Bronchial epithelial cell (primary cell): ENCODE measurements around the gene HACE1. TPM values are rescaled to one million over a fixed set of nuclear protein-coding genes. Genes with fewer than 3 reads are reported as not detected.

Experiments
- DNase-seq: peaks from one replicate; pipeline ENCODE4 v3.0.0-alpha.2; 2010; ENCODE audit warnings: low read depth
- FAIRE-seq: peaks from 2 replicates; lab custom pipeline; 2011; peaks lifted over from hg19 to GRCh38; lab: Jason Lieb, UNC
- H3K27me3 ChIP-seq: 2 replicates; pipeline ENCODE4 v1.5.1; 2011; ENCODE audit warnings: low read length; ENCODE audit not compliant: control insufficient read depth, insufficient read depth
- H3K36me3 ChIP-seq: 2 replicates; pipeline ENCODE4 v1.5.1; 2011; ENCODE audit warnings: low read length; ENCODE audit not compliant: control insufficient read depth, insufficient read depth
- H3K4me3 ChIP-seq: 2 replicates; pipeline ENCODE4 v1.5.1; 2011; ENCODE audit warnings: mild to moderate bottlenecking, low read depth, low read length, control low read depth
- total RNA-seq: library from RNA; depleted of rRNA; stranded (reverse); fragments of >200 nt; gene quantifications from 2 replicates; pipeline ENCODE4 v1.2.1, GENCODE V29; 2014
- TF ChIP-seq, protein P1 (sequence below): IDR thresholded peaks from 2 replicates; pipeline ENCODE4 v1.5.1; 2011; ENCODE audit warnings: mild to moderate bottlenecking, moderate library complexity, low read length, control low read depth, inconsistent platforms; ENCODE audit not compliant: insufficient read depth, severe bottlenecking

HACE1 gene
- total RNA-seq, 1 donor from 2014 or later: 14.2 TPM

DNA sequence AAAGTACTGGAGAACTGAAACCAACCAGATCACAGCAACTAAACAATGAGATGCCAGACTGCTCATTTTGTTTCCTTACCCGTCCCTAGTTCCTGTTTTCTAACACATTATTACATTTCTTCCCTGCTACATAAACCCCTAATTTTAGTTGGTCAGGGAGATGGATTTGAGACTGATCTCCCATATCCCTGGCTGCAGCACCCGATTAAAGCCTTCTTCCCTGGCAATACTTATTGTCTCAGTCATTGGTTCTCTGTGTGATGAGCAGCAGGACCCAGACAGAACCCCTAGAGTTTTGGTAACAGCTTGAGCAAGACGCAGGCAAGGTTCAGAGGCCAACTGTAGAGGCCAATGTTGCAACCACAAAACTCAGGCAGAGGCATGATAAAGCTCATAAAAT is 28.3 kb upstream of the HACE1 start:
- Histone ChIP-seq H3K36me3 (no peaks in the 10 kb centered on the region), H3K4me3 (no peak overlapping the region), H3K27me3 (peaks cover 2% of the 10 kb centered on the region)
- FAIRE-seq (no peak), DNase-seq (no peak)
- TF ChIP-seq, protein P1, sequence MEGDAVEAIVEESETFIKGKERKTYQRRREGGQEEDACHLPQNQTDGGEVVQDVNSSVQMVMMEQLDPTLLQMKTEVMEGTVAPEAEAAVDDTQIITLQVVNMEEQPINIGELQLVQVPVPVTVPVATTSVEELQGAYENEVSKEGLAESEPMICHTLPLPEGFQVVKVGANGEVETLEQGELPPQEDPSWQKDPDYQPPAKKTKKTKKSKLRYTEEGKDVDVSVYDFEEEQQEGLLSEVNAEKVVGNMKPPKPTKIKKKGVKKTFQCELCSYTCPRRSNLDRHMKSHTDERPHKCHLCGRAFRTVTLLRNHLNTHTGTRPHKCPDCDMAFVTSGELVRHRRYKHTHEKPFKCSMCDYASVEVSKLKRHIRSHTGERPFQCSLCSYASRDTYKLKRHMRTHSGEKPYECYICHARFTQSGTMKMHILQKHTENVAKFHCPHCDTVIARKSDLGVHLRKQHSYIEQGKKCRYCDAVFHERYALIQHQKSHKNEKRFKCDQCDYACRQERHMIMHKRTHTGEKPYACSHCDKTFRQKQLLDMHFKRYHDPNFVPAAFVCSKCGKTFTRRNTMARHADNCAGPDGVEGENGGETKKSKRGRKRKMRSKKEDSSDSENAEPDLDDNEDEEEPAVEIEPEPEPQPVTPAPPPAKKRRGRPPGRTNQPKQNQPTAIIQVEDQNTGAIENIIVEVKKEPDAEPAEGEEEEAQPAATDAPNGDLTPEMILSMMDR: no peak

DNA sequence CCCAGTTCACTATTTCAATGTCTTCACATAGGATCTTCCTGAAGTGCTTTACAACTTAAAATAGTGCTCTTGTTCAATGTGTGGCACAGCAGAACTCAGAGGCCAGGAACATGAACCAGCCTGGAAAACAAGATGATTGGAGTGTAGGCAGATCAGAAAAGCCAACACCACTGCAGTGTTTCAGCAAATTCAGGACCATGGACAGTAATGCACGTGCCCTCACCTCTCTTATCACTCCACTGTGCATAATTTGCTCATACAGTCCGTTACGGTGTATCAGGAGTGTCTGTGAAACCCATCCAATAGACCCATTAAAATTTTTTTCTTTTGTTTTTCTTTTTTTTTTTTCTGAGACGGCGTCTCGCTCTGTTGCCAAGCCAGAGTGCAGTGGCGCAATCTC is 27.6 kb upstream of the HACE1 start:
- peak; percentile 44 for DNase-seq
- TF ChIP-seq, protein P1: no peak
- FAIRE-seq: no peak
- Histone ChIP-seq H3K36me3 (no peaks in the 10 kb centered on the region), H3K4me3 (no peak overlapping the region), H3K27me3 (peaks cover 2% of the 10 kb centered on the region)

DNA sequence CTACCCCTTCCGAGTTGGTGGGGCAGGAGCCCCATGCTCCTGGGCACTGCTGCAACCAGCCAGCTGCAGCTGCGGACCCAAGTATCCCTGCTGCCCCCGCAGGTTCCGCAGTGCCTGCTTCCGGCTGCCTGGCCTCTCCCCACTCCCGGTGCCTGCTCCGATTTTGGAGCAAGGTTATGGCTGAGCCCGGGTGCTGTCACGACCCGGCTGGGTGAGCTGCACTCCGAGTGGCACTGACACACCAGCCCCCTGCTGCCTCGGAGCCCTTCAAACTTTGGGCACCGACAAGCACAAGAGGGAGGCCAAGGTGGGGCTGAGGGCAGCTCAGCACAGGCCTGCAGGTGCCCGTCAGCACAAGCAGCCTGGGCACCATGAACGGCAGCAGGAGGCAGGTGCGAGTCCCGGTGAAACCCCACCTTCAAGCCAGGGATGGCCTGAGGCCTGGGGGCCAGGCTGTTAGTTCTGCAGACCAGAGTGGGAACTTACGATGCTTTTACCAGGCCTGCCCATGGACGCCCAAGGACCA is 25.9 kb upstream of the HACE1 start:
- H3K4me3 ChIP-seq: no peak overlapping the region
- DNase-seq (no peak), FAIRE-seq (no peak)

DNA sequence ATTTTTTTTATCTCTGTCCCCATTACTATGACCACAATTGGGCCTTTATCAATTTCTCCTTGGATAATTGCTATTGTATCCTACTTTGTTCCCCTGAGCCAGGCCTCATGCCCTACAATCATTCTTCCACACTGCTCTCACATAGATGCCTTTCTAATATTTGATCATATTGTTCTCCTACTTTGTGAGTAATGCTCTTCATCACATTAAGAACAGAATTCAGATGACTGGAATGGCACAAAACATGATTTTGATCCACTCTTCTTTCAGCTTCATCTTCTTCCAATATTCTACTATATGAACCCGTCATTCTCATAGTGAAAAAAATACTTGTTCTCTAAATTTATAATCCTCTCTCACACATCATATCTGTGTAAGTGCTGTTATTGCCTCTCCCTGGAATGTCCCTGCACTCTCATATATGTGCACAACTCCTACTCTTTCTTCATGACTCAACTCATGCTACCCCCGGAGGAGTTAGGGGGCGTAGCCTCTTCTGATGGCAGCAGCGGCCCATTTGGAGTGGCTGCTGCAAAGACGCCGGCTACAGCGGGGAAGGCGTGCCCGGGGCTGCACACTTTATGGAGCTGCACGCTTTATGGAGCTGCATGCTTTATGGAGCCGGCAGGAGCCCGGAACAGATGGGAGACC is 25.3 kb upstream of the HACE1 start:
- TF ChIP-seq, protein P1: no peak
- H3K36me3 ChIP-seq: no peaks in the 10 kb centered on the region
- no peak for FAIRE-seq
- no peak overlapping the region for H3K4me3 ChIP-seq
- H3K27me3 ChIP-seq: peaks cover 2% of the 10 kb centered on the region
- DNase-seq: no peak

More for the DNA sequence above, 25.9 kb upstream of the HACE1 start:
- TF ChIP-seq, protein P1: no peak
- peaks cover 2% of the 10 kb centered on the region for H3K27me3 ChIP-seq
- H3K36me3 ChIP-seq: no peaks in the 10 kb centered on the region

DNA sequence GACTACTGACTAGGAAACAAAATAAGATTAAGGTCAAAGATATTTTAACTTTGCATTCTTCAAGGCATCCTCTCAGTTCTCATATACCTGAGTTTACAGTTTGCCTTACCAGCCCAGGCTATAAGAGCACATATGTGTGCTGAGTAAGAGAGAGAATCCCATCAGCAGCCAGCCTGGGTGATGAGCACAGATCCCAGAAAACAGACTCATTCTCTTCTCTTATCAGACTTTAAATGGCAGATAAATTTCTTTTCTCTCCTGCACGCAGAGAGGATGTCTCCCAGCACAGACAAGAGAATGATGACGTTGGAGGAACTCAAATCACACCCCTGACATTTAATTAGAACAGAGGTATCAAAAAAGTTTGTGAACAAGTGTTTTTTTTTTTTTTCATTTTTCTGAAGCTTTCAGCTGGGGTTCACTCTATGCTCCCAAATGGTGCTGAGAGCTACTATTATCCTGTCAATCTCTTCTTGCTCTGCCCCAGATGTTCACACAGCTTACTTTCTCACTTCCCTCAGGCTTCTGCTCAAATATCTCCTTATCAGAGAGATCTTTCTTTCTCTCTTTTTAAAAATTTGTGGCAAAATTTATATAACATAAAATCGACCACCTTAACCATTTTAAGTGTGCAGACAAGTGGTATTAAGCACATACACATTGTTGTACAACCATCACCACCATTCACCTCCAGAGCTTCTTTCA is 22.4 kb upstream of the HACE1 start:
- FAIRE-seq: no peak
- TF ChIP-seq, protein P1: no peak
- no peaks in the 10 kb centered on the region for H3K36me3 ChIP-seq
- DNase-seq: no peak
- peaks cover 2% of the 10 kb centered on the region for H3K27me3 ChIP-seq
- no peak overlapping the region for H3K4me3 ChIP-seq
